H1 (cell line): ENCODE measurements around the gene FIS1. TPM values are rescaled to one million over a fixed set of nuclear protein-coding genes. Genes with fewer than 3 reads are reported as not detected.
A peak's percentile ranks its signal among the peaks of the same experiment; 100 is the strongest.

Experiments
- CTCF ChIA-PET: fragments of 300-600 bp; sonication (Branson Sonifier 250); formaldehyde crosslinking; loops from one replicate; lab custom pipeline; 2021; ENCODE audit not compliant: partially characterized antibody; lab: Charles Lee
- POLR2A ChIA-PET: fragments of 300-600 bp; sonication (Branson Sonifier 250); formaldehyde crosslinking; loops from one replicate; lab custom pipeline; 2021; ENCODE audit warnings: inconsistent platforms; ENCODE audit not compliant: partially characterized antibody; lab: Charles Lee
- DNase-seq, 2 experiments: peaks; one replicate each; pipeline versions ENCODE4 v3.0.0 to v3.0.0-alpha.2; 2010 to 2022; ENCODE audit warnings: low spot score in 2 of 2, low read depth in 1 of 2, mixed read lengths in 1 of 2
- FAIRE-seq: peaks from 2 replicates; lab custom pipeline; 2011; peaks lifted over from hg19 to GRCh38; lab: Jason Lieb, UNC
- H2AFZ ChIP-seq: 2 replicates; pipeline ENCODE4 v1.8.1; 2012; ENCODE audit warnings: low read length, inconsistent platforms
- H2AK5ac ChIP-seq: 2 replicates; pipeline ENCODE4 v1.6.1; 2013; ENCODE audit warnings: low read depth, low read length
- H2BK120ac ChIP-seq: replicated peaks from 2 replicates; pipeline ENCODE3; 2013; ENCODE audit warnings: low read depth, low read length, inconsistent platforms
- H2BK12ac ChIP-seq: 2 replicates; pipeline ENCODE4 v1.6.1; 2013; ENCODE audit warnings: low read depth, low read length
- H2BK15ac ChIP-seq: 2 replicates; pipeline ENCODE4 v1.6.1; 2013; ENCODE audit warnings: low read length
- H2BK20ac ChIP-seq: 2 replicates; pipeline ENCODE4 v1.6.1; 2013; ENCODE audit warnings: low read length
- H2BK5ac ChIP-seq: 2 replicates; pipeline ENCODE4 v1.6.1; 2013; ENCODE audit warnings: low read depth, low read length
- H3K14ac ChIP-seq: 2 replicates; pipeline ENCODE4 v1.6.1; 2013; ENCODE audit warnings: inconsistent platforms; ENCODE audit not compliant: insufficient read length
- H3K18ac ChIP-seq: 2 replicates; pipeline ENCODE4 v1.6.1; 2013; ENCODE audit warnings: low read length; ENCODE audit errors: extremely low read depth
- H3K23ac ChIP-seq: 2 replicates; pipeline ENCODE4 v1.6.1; 2013; ENCODE audit warnings: inconsistent platforms; ENCODE audit not compliant: insufficient read length
- H3K23me2 ChIP-seq: 2 replicates; pipeline ENCODE4 v1.6.1; 2013; ENCODE audit warnings: low read depth, low read length
- H3K27ac ChIP-seq: 2 replicates; pipeline ENCODE4 v1.6.1; 2011; ENCODE audit warnings: low read depth, low read length, inconsistent platforms
- H3K27me3 ChIP-seq, 4 experiments: replicated peaks in 1 of 4; 1 replicate in 1 of 4; 2 replicates in 3 of 4; pipeline versions ENCODE4 v1.6.1 to v1.8.1; 2011 to 2013; ENCODE audit warnings: low read length in 3 of 4, mild to moderate bottlenecking in 3 of 4, inconsistent platforms in 2 of 4, mixed read lengths in 2 of 4, moderate library complexity in 1 of 4; ENCODE audit not compliant: control insufficient read depth in 3 of 4, insufficient read depth in 3 of 4; ENCODE audit errors: extremely low read depth in 1 of 4
- H3K36me3 ChIP-seq, 4 experiments: 2 replicates each; pipeline versions ENCODE4 v1.6.1 to v1.8.1; 2011 to 2013; ENCODE audit warnings: mild to moderate bottlenecking in 4 of 4, low read length in 3 of 4, moderate library complexity in 2 of 4, control low read depth in 1 of 4, inconsistent platforms in 1 of 4; ENCODE audit not compliant: insufficient read depth in 4 of 4, control insufficient read depth in 2 of 4
- H3K4ac ChIP-seq: replicated peaks from 2 replicates; pipeline ENCODE3; 2013; ENCODE audit warnings: low read length, low read depth, mixed read lengths, inconsistent platforms; ENCODE audit not compliant: insufficient read length
- H3K4me1 ChIP-seq, 4 experiments: replicated peaks in 1 of 4; 1 replicate in 1 of 4; 2 replicates in 3 of 4; pipeline versions ENCODE4 v1.6.1 to v1.8.1; 2011 to 2013; ENCODE audit warnings: low read length in 3 of 4, inconsistent platforms in 2 of 4, mixed read lengths in 1 of 4; ENCODE audit not compliant: insufficient read depth in 4 of 4, control insufficient read depth in 3 of 4
- H3K4me2 ChIP-seq, 2 experiments: 2 replicates each; pipeline versions ENCODE4 v1.6.1 to v1.8.1; 2011 to 2013; ENCODE audit warnings: low read depth in 2 of 2, low read length in 2 of 2, control low read depth in 1 of 2, inconsistent platforms in 1 of 2, mild to moderate bottlenecking in 1 of 2; ENCODE audit not compliant: insufficient read depth in 1 of 2
- H3K4me3 ChIP-seq, 4 experiments: fragments of 200-600, 300-600 bp in 1 of 4; sonication (generic), shearing (Covaris generic), sonication (Bioruptor Twin) in 1 of 4; 2 replicates each; pipeline versions ENCODE4 v1.5.1 to v1.8.1; 2011 to 2016; ENCODE audit warnings: low read length in 4 of 4, low read depth in 3 of 4, control low read depth in 2 of 4, inconsistent platforms in 2 of 4, mild to moderate bottlenecking in 2 of 4, mixed read lengths in 1 of 4, moderate library complexity in 1 of 4; ENCODE audit not compliant: insufficient read depth in 2 of 4; ENCODE audit errors: extremely low read depth in 1 of 4
- H3K56ac ChIP-seq: replicated peaks from 2 replicates; pipeline ENCODE3; 2013; ENCODE audit warnings: low read depth, mild to moderate bottlenecking, mixed read lengths, low read length, inconsistent platforms; ENCODE audit not compliant: insufficient read length
- H3K79me1 ChIP-seq: 2 replicates; pipeline ENCODE4 v1.6.1; 2013; ENCODE audit warnings: low read depth, low read length, control low read depth
- H3K79me2 ChIP-seq, 2 experiments: 2 replicates each; pipeline versions ENCODE4 v1.6.1 to v1.8.1; 2012 to 2013; ENCODE audit warnings: low read length in 2 of 2, mild to moderate bottlenecking in 2 of 2, inconsistent platforms in 1 of 2; ENCODE audit not compliant: insufficient read depth in 2 of 2, control insufficient read depth in 1 of 2
- H3K9ac ChIP-seq, 4 experiments: replicated peaks in 1 of 4; 1 replicate in 1 of 4; 2 replicates in 3 of 4; pipeline versions ENCODE4 v1.6.1 to v1.8.1; 2011 to 2013; ENCODE audit warnings: low read depth in 3 of 4, low read length in 3 of 4, control low read depth in 2 of 4, mild to moderate bottlenecking in 2 of 4, moderate library complexity in 2 of 4, inconsistent platforms in 1 of 4; ENCODE audit errors: extremely low read depth in 1 of 4
- H3K9me3 ChIP-seq, 2 experiments: 2 replicates each; pipeline versions ENCODE4 v1.6.1 to v1.8.1; 2012 to 2013; ENCODE audit warnings: mild to moderate bottlenecking in 2 of 2, moderate library complexity in 2 of 2, control low read depth in 1 of 2, inconsistent platforms in 1 of 2, low read depth in 1 of 2, low read length in 1 of 2, mixed read lengths in 1 of 2; ENCODE audit not compliant: insufficient read depth in 2 of 2
- H4K20me1 ChIP-seq, 2 experiments: replicated peaks in 1 of 2; 2 replicates each; pipeline versions ENCODE3 to v1.8.1; 2011 to 2013; ENCODE audit warnings: inconsistent platforms in 2 of 2, low read length in 2 of 2, mild to moderate bottlenecking in 1 of 2; ENCODE audit not compliant: insufficient read depth in 2 of 2, control insufficient read depth in 1 of 2
- H4K5ac ChIP-seq: 2 replicates; pipeline ENCODE4 v1.6.1; 2013; ENCODE audit warnings: low read length, low read depth, mixed read lengths, inconsistent platforms; ENCODE audit not compliant: insufficient read length
- H4K8ac ChIP-seq: 2 replicates; pipeline ENCODE4 v1.8.0; 2013; ENCODE audit warnings: mild to moderate bottlenecking, moderate library complexity, low read length, inconsistent platforms; ENCODE audit not compliant: insufficient read depth; ENCODE audit errors: extremely low read depth
- H4K91ac ChIP-seq: replicated peaks from 2 replicates; pipeline ENCODE3; 2013; ENCODE audit warnings: low read length, mixed read lengths, inconsistent platforms; ENCODE audit not compliant: insufficient read length
- RNF2 ChIP-seq: fragments of 200-900, 300-1000 bp; sonication (generic); IDR thresholded peaks from 2 replicates; pipeline ENCODE4 v1.7.1; 2016; ENCODE audit warnings: borderline replicate concordance, low read depth, mild to moderate bottlenecking, antibody characterized with exemption, low read length; ENCODE audit not compliant: poor library complexity, severe bottlenecking; ENCODE audit errors: missing control alignments
- TCF12 ChIP-seq: IDR thresholded peaks from 2 replicates; pipeline ENCODE4 v1.6.1; 2011; ENCODE audit warnings: low read depth, mild to moderate bottlenecking, low read length
- WGBS, 2 experiments: shearing (Covaris generic) in 1 of 2; methylation state at CpG; one replicate each; pipeline versions ENCODE4 v1.1.6 to v1.1.7; 2013 to 2015; ENCODE audit warnings: low lambda C conversion rate in 2 of 2, mixed read lengths in 2 of 2, inconsistent platforms in 1 of 2, low coverage in 1 of 2, missing lambda C conversion rate in 1 of 2; ENCODE audit not compliant: insufficient replicate concordance in 2 of 2, insufficient coverage in 1 of 2, insufficient read length in 1 of 2; ENCODE audit errors: extremely low coverage in 1 of 2, missing lambda C conversion rate in 1 of 2; 5-methylcytosine and 5-hydroxymethylcytosine counted together
- polyA plus RNA-seq, 7 experiments: library from polyadenylated mRNA; depleted of rRNA in 3 of 7; stranded (reverse) in 5 of 7; unstranded in 2 of 7; fragments of >200 nt in 5 of 7; fragments of 200-250 nt in 2 of 7; gene quantifications; 1 replicate in 5 of 7; 2 replicates in 1 of 7; 4 replicates in 1 of 7; pipeline versions ENCODE4 v1.2.1 to v1.2.3, GENCODE V29; 2011 to 2013; ENCODE audit warnings: missing spikeins in 2 of 7, mixed read lengths in 2 of 7
- total RNA-seq: library from RNA; stranded (reverse); fragmentation: NEBNext Ultra II Directional; extraction: Animal tissue kit (Norgen Biotek cat#: 25700); gene quantifications from 2 replicates; pipeline ENCODE4 v1.2.1, GENCODE V29; 2021
- TF ChIP-seq, protein P1 (sequence below), 3 experiments: IDR thresholded peaks; 1 replicate in 2 of 3; 2 replicates in 1 of 3; pipeline versions ENCODE4 v1.5.1 to v1.6.1; 2011; ENCODE audit warnings: low read length in 3 of 3, mild to moderate bottlenecking in 3 of 3, inconsistent platforms in 2 of 3, low read depth in 1 of 3, moderate library complexity in 1 of 3; ENCODE audit not compliant: insufficient read depth in 1 of 3; ENCODE audit errors: control extremely low read depth in 1 of 3

Gene FIS1
- total and polyA plus RNA-seq, 2 of the 8 experiments (the other 6 are each of a cell fraction or from before 2014, with no cell fraction given): 128 to 195 TPM

DNA sequence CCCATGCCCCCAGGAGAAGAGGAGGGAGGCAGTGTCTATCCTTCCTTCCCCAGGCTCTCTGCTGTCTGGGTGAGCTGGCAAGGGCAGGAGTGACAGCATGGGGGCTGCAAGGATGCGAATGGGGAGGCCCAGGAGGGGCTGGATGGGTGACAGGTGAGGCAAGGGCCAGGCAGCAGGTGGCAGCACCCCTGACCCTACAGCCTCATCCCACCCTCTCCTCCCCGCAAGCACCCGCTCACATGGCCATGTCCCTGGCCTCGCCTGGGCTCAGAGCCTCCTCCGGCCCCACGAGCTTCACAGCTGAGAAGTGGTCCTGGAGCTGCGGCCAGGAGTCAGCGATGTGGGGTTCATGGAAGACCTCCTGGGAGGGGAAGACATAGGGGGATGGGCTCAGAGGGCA, 32.9 kb downstream of the FIS1 start:
- no peaks in the 10 kb centered on the region for H3K79me2 ChIP-seq
- no peaks in the 10 kb centered on the region for H3K79me1 ChIP-seq
- FAIRE-seq (no peak), DNase-seq (no peak)
- H2BK15ac ChIP-seq: no peak overlapping the region
- H3K9ac ChIP-seq: no peak overlapping the region
- no peak overlapping the region for H4K91ac ChIP-seq
- no peak overlapping the region for H3K4me2 ChIP-seq
- no peak overlapping the region for H2AK5ac ChIP-seq
- no peak overlapping the region for H3K18ac ChIP-seq
- H3K14ac ChIP-seq: no peak overlapping the region
- no peak overlapping the region for H3K4ac ChIP-seq
- H4K8ac ChIP-seq: no peak overlapping the region; the same call in 1 of the 2 replicates
- H3K27ac ChIP-seq: no peak overlapping the region
- H2BK20ac ChIP-seq: no peak overlapping the region
- H3K23me2 ChIP-seq: peaks cover 4% of the 10 kb centered on the region; the same call in 1 of the 2 replicates
- H2BK120ac ChIP-seq: no peak overlapping the region
- WGBS, 2 experiments: 87% methylated on average over 7 of the region's 8 CpGs; no CpG with 5 or more reads in 1 of the 2 experiments
- H4K5ac ChIP-seq: no peak overlapping the region
- no peaks in the 10 kb centered on the region for H3K27me3 ChIP-seq
- no peak overlapping the region for H3K56ac ChIP-seq
- H3K9me3 ChIP-seq: no peaks in the 10 kb centered on the region
- H3K36me3 ChIP-seq: peaks cover 0 to 4% (median 0%) of the 10 kb centered on the region in 4 experiments; a peak in 3 of 8 replicates
- no peak overlapping the region for H3K23ac ChIP-seq
- ChIA-PET POLR2A (interaction anchor here (0.9 to 1.8 kb wide), 6 partner anchors 12 to 84 kb away, joined by 3 to 6 read pairs (median 4); partner anchors contain the start of gene MOGAT3), CTCF (interaction anchor here (0.7 to 9.0 kb wide), 8 partner anchors 8 to 104 kb away, joined by 3 to 79 read pairs (median 4); partner anchors contain the start of genes FIS1 and MOGAT3)
- no peak overlapping the region for H2BK12ac ChIP-seq
- TF ChIP-seq, protein P1, sequence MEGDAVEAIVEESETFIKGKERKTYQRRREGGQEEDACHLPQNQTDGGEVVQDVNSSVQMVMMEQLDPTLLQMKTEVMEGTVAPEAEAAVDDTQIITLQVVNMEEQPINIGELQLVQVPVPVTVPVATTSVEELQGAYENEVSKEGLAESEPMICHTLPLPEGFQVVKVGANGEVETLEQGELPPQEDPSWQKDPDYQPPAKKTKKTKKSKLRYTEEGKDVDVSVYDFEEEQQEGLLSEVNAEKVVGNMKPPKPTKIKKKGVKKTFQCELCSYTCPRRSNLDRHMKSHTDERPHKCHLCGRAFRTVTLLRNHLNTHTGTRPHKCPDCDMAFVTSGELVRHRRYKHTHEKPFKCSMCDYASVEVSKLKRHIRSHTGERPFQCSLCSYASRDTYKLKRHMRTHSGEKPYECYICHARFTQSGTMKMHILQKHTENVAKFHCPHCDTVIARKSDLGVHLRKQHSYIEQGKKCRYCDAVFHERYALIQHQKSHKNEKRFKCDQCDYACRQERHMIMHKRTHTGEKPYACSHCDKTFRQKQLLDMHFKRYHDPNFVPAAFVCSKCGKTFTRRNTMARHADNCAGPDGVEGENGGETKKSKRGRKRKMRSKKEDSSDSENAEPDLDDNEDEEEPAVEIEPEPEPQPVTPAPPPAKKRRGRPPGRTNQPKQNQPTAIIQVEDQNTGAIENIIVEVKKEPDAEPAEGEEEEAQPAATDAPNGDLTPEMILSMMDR (IDR thresholded peaks at IDR 0.05; ENCODE audit: control extremely low read depth in 1 of 3, insufficient read depth in 1 of 3, low read depth in 1 of 3, low read length in 3 of 3): peak; percentile 9 to 32 (median 22); a peak in 3 of 4 replicates
- TF ChIP-seq RNF2 (no peak), TCF12 (no peak)
- no peak overlapping the region for H3K4me3 ChIP-seq
- H2AFZ ChIP-seq: no peak overlapping the region
- H3K4me1 ChIP-seq: peaks cover 0 to 10% (median 5%) of the 10 kb centered on the region in 4 experiments; a peak in 4 of 7 replicates
- peaks cover 0 to 2% of the 10 kb centered on the region in 2 experiments for H4K20me1 ChIP-seq
- H2BK5ac ChIP-seq: no peak overlapping the region
